Endothelial cell of umbilical vein (primary cell): ENCODE measurements around the gene HPGDS. TPM values are rescaled to one million over a fixed set of nuclear protein-coding genes. Genes with fewer than 3 reads are reported as not detected.

Experiments
- BruUV-seq: library from RNA; stranded (reverse); fragments of 400-500 nt; replicated peaks from 2 replicates; lab custom pipeline; 2021; lab: Mats Ljungman, UMichigan
- CTCF ChIA-PET: fragments of 300-600, 350-600 bp; sonication (Branson Sonifier 250); formaldehyde crosslinking; loops from one replicate; lab custom pipeline; 2021; ENCODE audit warnings: antibody characterized with exemption, inconsistent platforms; lab: Charles Lee
- POLR2A ChIA-PET: fragments of 300-600, 350-600 bp; sonication (Branson Sonifier 250); formaldehyde crosslinking; loops from one replicate; lab custom pipeline; 2021; ENCODE audit warnings: antibody characterized with exemption, inconsistent platforms; lab: Charles Lee
- DNase-seq: peaks from one replicate; pipeline ENCODE4 v3.0.0-alpha.2; 2011; ENCODE audit warnings: low read depth, low spot score
- FAIRE-seq: peaks from 2 replicates; lab custom pipeline; 2011; peaks lifted over from hg19 to GRCh38; lab: Jason Lieb, UNC
- H2AFZ ChIP-seq: 2 replicates; pipeline ENCODE4 v1.6.0; 2012; ENCODE audit warnings: low read depth, low read length, control low read depth, inconsistent platforms
- H3K27ac ChIP-seq: 2 replicates; pipeline ENCODE4 v1.5.1; 2011; ENCODE audit warnings: low read depth, mild to moderate bottlenecking, control low read depth, low read length, moderate library complexity; ENCODE audit not compliant: insufficient read depth
- H3K27me3 ChIP-seq, 2 experiments: 2 replicates each; pipeline versions ENCODE4 v1.6.0 to v1.6.1; 2011; ENCODE audit warnings: low read length in 2 of 2, mixed read lengths in 1 of 2; ENCODE audit not compliant: control insufficient read depth in 2 of 2, insufficient read depth in 2 of 2
- H3K36me3 ChIP-seq, 2 experiments: 2 replicates in 1 of 2; 3 replicates in 1 of 2; pipeline ENCODE4 v1.5.1; 2011; ENCODE audit warnings: low read length in 2 of 2, mild to moderate bottlenecking in 1 of 2, moderate library complexity in 1 of 2; ENCODE audit not compliant: control insufficient read depth in 2 of 2, insufficient read depth in 2 of 2; ENCODE audit errors: extremely low read depth in 1 of 2
- H3K4me1 ChIP-seq: 3 replicates; pipeline ENCODE4 v1.5.1; 2011; ENCODE audit warnings: mild to moderate bottlenecking, low read length; ENCODE audit not compliant: control insufficient read depth, insufficient read depth; ENCODE audit errors: extremely low read depth
- H3K4me2 ChIP-seq: 2 replicates; pipeline ENCODE4 v1.6.1; 2011; ENCODE audit warnings: low read length, control low read depth, mixed read lengths; ENCODE audit not compliant: insufficient read depth
- H3K4me3 ChIP-seq, 3 experiments: fragments of 200-600 bp in 1 of 3; sonication (generic), shearing (Covaris generic) in 1 of 3; replicated peaks in 1 of 3; 2 replicates each; pipeline ENCODE4 v1.5.1; 2011 to 2016; ENCODE audit warnings: control low read depth in 3 of 3, low read length in 3 of 3, mild to moderate bottlenecking in 2 of 3, inconsistent platforms in 1 of 3, low read depth in 1 of 3, moderate library complexity in 1 of 3; ENCODE audit not compliant: insufficient read depth in 1 of 3
- H3K79me2 ChIP-seq: 2 replicates; pipeline ENCODE4 v1.6.0; 2012; ENCODE audit warnings: low read length, inconsistent platforms; ENCODE audit not compliant: control insufficient read depth, insufficient read depth
- H3K9ac ChIP-seq: replicated peaks from 2 replicates; pipeline ENCODE3; 2011; ENCODE audit warnings: low read length, control low read depth; ENCODE audit not compliant: insufficient read depth; ENCODE audit errors: extremely low read depth
- H3K9me1 ChIP-seq: replicated peaks from 3 replicates; pipeline ENCODE4 v1.6.0; 2011; ENCODE audit warnings: mild to moderate bottlenecking, low read length; ENCODE audit not compliant: control insufficient read depth, insufficient read depth; ENCODE audit errors: extremely low read depth
- H3K9me3 ChIP-seq: replicated peaks from 2 replicates; pipeline ENCODE4 v1.5.1; 2012; ENCODE audit warnings: low read length, inconsistent platforms; ENCODE audit not compliant: control insufficient read depth, insufficient read depth
- H4K20me1 ChIP-seq: replicated peaks from 2 replicates; pipeline ENCODE3; 2011; ENCODE audit warnings: mild to moderate bottlenecking, low read length; ENCODE audit not compliant: control insufficient read depth, insufficient read depth; ENCODE audit errors: extremely low read depth
- EZH2 ChIP-seq: IDR thresholded peaks from 2 replicates; pipeline ENCODE4 v1.6.1; 2012; ENCODE audit warnings: borderline replicate concordance, low read depth, mild to moderate bottlenecking, moderate library complexity, low read length, inconsistent platforms; ENCODE audit not compliant: severe bottlenecking
- FOS ChIP-seq: IDR thresholded peaks from 2 replicates; pipeline ENCODE4 v1.6.1; 2011; ENCODE audit warnings: mild to moderate bottlenecking, low read length, moderate library complexity, borderline replicate concordance; ENCODE audit not compliant: insufficient read depth
- GATA2 ChIP-seq: IDR thresholded peaks from 2 replicates; pipeline ENCODE4 v1.7.0; 2011; ENCODE audit warnings: low read depth, mild to moderate bottlenecking, moderate library complexity, mixed read lengths, low read length; ENCODE audit not compliant: insufficient read length, insufficient read depth
- JUN ChIP-seq: IDR thresholded peaks from 2 replicates; pipeline ENCODE4 v1.6.1; 2011; ENCODE audit warnings: borderline replicate concordance, low read depth; ENCODE audit not compliant: insufficient read length, insufficient read depth
- MAX ChIP-seq: IDR thresholded peaks from 2 replicates; pipeline ENCODE4 v1.6.1; 2011; ENCODE audit not compliant: insufficient read depth, insufficient read length
- MYC ChIP-seq: IDR thresholded peaks from one replicate; pipeline ENCODE4 v1.6.1; 2011; ENCODE audit warnings: mild to moderate bottlenecking, low read depth, low read length
- POLR2A ChIP-seq: IDR thresholded peaks from 2 replicates; pipeline ENCODE4 v1.6.1; 2012; ENCODE audit warnings: low read depth, mild to moderate bottlenecking, control low read depth, low read length
- POLR2AphosphoS5 ChIP-seq: IDR thresholded peaks from 2 replicates; pipeline ENCODE4 v1.6.1; 2012; ENCODE audit warnings: low read depth, mild to moderate bottlenecking, control low read depth, low read length, moderate library complexity; ENCODE audit not compliant: insufficient read depth
- dilution Hi-C: fragments of 300-500 bp; cut with MboI; formaldehyde crosslinking; loops from one replicate; pipeline ENCODE4 v1.15.0; 2019; ENCODE audit warnings: low sequenced_read_pairs; ENCODE audit not compliant: extremely low pct_ligation_motif_present
- intact Hi-C: fragments of 100-400 bp; cut with micrococcal nuclease; formaldehyde crosslinking; loops from one replicate; pipeline ENCODE4 v1.10.0; 2022
- polyA plus RNA-seq, 4 experiments: library from polyadenylated mRNA; depleted of rRNA in 3 of 4; stranded (reverse) in 3 of 4; unstranded in 1 of 4; fragments of >200 nt; gene quantifications; 2 replicates each; pipeline versions ENCODE4 v1.2.1 to v1.2.3, GENCODE V29; 2011 to 2012; ENCODE audit warnings: missing spikeins in 1 of 4
- total RNA-seq: library from RNA; stranded (reverse); gene quantifications from 2 replicates; pipeline ENCODE4 v1.2.3, GENCODE V29; 2021
- TF ChIP-seq, protein P1 (sequence below), 2 donors: IDR thresholded peaks; 1 replicate in 1 of 2; 2 replicates in 1 of 2; pipeline ENCODE4 v1.5.1; 2011; ENCODE audit warnings: low read length in 2 of 2, mild to moderate bottlenecking in 2 of 2, moderate library complexity in 2 of 2, control low read depth in 1 of 2, inconsistent platforms in 1 of 2, low read depth in 1 of 2; ENCODE audit not compliant: insufficient read depth in 1 of 2; ENCODE audit errors: extremely low read depth in 1 of 2

Gene HPGDS
- total and polyA plus RNA-seq, 2 donors (not counting 3 experiments of a cell fraction or from before 2014, with no cell fraction given): not detected

DNA sequence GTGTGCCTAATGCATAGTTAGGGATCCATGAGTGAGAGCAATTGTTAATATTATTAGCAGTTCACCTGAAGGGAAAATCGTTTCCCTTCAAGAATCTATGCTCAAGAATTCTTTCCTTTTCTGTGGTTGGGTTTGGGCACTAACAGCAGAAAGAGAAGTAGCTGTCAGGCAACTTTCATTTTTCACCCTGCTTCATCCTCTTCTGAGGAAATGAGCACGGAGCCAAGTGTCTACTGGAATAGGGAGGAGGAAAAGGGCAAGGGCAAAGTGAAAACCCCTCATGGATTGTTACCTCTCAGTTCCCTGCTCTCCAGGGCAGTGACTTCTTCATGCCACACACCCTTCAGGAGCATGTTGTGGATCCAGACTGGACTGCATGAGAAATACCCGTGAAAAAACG is 2.6 kb upstream of the HPGDS start:
- no TSS peak for BruUV-seq
- Histone ChIP-seq H3K27me3 (no peaks in the 10 kb centered on the region), H3K79me2 (no peaks in the 10 kb centered on the region), H3K4me2 (no peak overlapping the region), H3K4me1 (peaks cover 2% of the 10 kb centered on the region), H3K9me1 (no peaks in the 10 kb centered on the region), H3K27ac (no peak overlapping the region), H3K36me3 (no peaks in the 10 kb centered on the region), H3K4me3 (no peak overlapping the region), H3K9ac (no peak overlapping the region), H4K20me1 (no peaks in the 10 kb centered on the region), H3K9me3 (no peaks in the 10 kb centered on the region), H2AFZ (peak overlapping the region; percentile 68)
- no peak for DNase-seq
- no peak for FAIRE-seq
- intact Hi-C loops: no loop called here
- CTCF ChIA-PET: interaction anchor here (1.8 kb wide), 1 partner anchor 10 kb away, joined by 4 read pairs; no protein-coding TSS in a partner anchor
- POLR2A ChIA-PET: no interaction called here
- TF ChIP-seq MAX (no peak), GATA2 (no peak), POLR2AphosphoS5 (no peak), JUN (no peak), EZH2 (no peak), POLR2A (no peak), MYC (no peak), FOS (no peak)
- TF ChIP-seq, protein P1, sequence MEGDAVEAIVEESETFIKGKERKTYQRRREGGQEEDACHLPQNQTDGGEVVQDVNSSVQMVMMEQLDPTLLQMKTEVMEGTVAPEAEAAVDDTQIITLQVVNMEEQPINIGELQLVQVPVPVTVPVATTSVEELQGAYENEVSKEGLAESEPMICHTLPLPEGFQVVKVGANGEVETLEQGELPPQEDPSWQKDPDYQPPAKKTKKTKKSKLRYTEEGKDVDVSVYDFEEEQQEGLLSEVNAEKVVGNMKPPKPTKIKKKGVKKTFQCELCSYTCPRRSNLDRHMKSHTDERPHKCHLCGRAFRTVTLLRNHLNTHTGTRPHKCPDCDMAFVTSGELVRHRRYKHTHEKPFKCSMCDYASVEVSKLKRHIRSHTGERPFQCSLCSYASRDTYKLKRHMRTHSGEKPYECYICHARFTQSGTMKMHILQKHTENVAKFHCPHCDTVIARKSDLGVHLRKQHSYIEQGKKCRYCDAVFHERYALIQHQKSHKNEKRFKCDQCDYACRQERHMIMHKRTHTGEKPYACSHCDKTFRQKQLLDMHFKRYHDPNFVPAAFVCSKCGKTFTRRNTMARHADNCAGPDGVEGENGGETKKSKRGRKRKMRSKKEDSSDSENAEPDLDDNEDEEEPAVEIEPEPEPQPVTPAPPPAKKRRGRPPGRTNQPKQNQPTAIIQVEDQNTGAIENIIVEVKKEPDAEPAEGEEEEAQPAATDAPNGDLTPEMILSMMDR (IDR thresholded peaks at IDR 0.05; ENCODE audit: extremely low read depth in 1 of 2, insufficient read depth in 1 of 2, low read depth in 1 of 2, low read length in 2 of 2): no peak
- dilution Hi-C loops: no loop called here
